ENCODE measurements around the gene ANXA1. TPM values are rescaled to one million over a fixed set of nuclear protein-coding genes. Genes with fewer than 3 reads are reported as not detected.
"Not testable (repeated sequence)": the region's sequence is repeated elsewhere in the genome, so short reads cannot be mapped to it uniquely, and the experiment has no call there.

The ANXA1 gene
- total RNA-seq, 1 donor from 2014 or later = 189 TPM

DNA sequence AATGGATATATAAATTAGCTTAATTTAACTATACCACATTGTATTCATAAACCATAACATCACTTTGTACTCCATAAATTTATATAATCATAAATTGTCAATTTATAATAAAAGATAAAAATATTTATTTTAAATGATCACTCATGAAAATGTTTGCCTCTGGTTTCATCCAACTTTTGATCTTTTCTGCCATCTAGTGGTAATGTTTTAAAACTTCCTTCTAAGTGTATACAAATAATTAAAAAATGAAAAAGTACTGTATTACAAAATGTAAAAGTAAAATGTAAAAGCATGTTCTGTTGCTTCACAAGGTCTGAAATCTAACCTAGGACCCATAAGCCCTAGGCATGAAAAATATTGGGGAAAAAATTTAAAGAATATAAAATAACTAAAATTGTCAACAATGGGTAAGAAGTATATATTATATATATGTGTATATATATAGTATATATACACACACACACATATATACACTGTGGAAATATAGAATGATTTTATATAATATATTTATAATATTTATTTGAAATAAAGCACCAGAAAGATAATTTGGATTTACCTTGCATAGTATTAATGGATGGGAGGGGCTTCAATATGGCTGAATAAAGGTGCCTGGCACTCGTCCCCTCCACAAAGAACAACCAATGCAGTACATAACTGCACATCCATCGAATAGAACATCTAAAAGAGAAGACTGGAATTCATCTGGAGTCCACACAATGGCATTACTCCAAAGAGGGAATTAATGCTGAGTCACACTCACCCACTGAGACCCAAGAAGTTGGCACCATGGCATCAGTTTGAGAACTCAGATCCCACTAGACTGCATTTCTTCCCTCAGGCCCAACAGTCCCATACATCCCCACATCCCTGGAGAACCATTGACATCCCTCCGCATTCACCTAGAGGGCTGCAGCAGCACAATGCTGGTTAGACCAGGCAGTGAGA is 32.5 kb downstream of the ANXA1 start:
- Histone ChIP-seq H3K36me3 (ENCODE audit: control insufficient read depth, insufficient read depth, low read length) (no peaks in the 10 kb centered on the region), H3K27me3 (ENCODE audit: control insufficient read depth, insufficient read depth, low read length) (no peaks in the 10 kb centered on the region), H3K4me3 (ENCODE audit: low read depth, low read length) (no peak overlapping the region)
- TF ChIP-seq, protein P1, sequence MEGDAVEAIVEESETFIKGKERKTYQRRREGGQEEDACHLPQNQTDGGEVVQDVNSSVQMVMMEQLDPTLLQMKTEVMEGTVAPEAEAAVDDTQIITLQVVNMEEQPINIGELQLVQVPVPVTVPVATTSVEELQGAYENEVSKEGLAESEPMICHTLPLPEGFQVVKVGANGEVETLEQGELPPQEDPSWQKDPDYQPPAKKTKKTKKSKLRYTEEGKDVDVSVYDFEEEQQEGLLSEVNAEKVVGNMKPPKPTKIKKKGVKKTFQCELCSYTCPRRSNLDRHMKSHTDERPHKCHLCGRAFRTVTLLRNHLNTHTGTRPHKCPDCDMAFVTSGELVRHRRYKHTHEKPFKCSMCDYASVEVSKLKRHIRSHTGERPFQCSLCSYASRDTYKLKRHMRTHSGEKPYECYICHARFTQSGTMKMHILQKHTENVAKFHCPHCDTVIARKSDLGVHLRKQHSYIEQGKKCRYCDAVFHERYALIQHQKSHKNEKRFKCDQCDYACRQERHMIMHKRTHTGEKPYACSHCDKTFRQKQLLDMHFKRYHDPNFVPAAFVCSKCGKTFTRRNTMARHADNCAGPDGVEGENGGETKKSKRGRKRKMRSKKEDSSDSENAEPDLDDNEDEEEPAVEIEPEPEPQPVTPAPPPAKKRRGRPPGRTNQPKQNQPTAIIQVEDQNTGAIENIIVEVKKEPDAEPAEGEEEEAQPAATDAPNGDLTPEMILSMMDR (IDR thresholded peaks at IDR 0.05; ENCODE audit: insufficient read depth, low read length, poor library complexity, severe bottlenecking) = peak; percentile 8
- peak; percentile 21 for DNase-seq (ENCODE audit: low read depth)

DNA sequence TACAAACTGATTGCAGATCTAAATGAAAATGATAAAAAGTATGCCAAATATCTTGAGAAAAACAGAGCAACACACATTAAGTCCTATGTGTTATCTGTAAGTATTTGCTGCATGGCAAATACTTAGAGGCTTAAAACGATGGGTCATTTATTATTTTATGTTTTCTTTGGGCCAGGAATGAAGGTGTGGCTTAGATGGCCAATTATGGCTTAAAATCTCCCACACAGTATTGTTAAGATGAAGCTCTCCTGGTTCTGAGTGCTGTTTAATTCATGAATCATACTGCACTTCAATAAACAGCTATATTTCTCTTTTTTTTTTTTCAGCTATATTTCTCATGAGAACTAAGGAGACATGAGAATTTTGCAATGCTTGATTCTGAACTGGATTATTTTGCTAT is 39.4 kb downstream of the ANXA1 start:
- DNase-seq (ENCODE audit: low read depth); H3K4me3 ChIP-seq (ENCODE audit: low read depth, low read length); H3K36me3 ChIP-seq (ENCODE audit: control insufficient read depth, insufficient read depth, low read length); H3K27me3 ChIP-seq (ENCODE audit: control insufficient read depth, insufficient read depth, low read length): not testable (repeated sequence)

DNA sequence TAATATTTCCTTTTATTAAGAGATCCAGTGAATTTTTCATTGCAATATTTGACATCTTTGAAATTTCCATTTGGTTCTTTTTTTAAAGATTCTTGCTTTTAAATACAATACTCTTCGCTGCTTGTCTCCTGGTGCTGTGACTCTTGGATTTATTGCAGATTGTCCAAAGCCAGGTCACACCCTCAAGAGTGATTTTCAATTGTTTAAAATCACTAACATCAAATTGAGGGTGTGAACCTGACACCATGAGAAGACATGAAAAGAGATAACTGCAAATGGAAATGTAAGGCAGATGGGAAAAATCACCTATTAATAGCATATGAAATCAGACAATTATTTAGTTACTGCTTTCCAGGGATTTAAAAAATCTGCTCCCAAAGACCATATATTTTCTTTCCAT is 42.6 kb downstream of the ANXA1 start:
- TF ChIP-seq, protein P1 (IDR thresholded peaks at IDR 0.05; ENCODE audit: insufficient read depth, low read length, poor library complexity, severe bottlenecking) = no peak
- DNase-seq (ENCODE audit: low read depth) = no peak
- H3K36me3 ChIP-seq (ENCODE audit: control insufficient read depth, insufficient read depth, low read length) = no peaks in the 10 kb centered on the region
- no peaks in the 10 kb centered on the region for H3K27me3 ChIP-seq (ENCODE audit: control insufficient read depth, insufficient read depth, low read length)
- H3K4me3 ChIP-seq (ENCODE audit: low read depth, low read length) = no peak overlapping the region

DNA sequence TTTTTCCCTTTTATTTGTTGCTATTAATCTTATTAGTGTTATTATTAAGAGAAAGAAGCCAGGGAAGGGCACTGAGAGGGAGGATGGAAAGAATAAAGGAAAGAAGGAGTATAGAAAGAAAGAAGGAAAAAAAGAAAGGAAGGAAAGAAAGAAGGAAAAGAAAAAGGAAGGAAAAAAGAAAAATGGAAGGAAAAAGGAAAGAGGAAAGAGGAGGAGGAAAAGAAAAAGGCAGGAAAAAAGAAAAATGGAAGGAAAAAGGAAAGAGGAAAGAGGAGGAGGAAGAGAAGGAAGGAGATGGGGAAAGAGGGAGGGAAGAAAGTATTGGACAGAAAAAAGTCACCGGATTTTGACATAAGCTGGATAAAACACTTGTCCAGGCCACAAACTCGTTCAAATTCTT is 47.8 kb downstream of the ANXA1 start:
- no peaks in the 10 kb centered on the region for H3K36me3 ChIP-seq (ENCODE audit: control insufficient read depth, insufficient read depth, low read length)
- no peak for DNase-seq (ENCODE audit: low read depth)
- TF ChIP-seq, protein P1 (IDR thresholded peaks at IDR 0.05; ENCODE audit: insufficient read depth, low read length, poor library complexity, severe bottlenecking) = no peak

DNA sequence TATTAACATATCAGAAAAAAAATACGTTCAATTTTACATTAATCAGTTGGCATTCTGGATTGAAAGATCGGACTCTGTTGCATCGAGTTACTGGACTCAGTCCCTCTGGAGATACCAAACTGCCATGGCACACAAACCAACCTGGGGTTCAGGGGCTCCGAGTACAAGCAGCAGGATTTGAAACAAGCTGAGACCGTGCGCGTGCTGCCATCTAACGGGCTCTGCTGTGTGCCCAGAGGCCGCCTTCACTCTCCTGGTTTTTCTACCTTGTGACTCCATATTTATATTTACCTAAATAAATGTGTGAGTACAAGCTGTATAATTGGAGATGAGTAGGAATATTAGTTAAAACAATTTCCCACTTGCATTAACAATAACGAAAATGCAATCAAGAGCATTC is 48.2 kb downstream of the ANXA1 start:
- no peaks in the 10 kb centered on the region for H3K27me3 ChIP-seq (ENCODE audit: control insufficient read depth, insufficient read depth, low read length)
- TF ChIP-seq, protein P1 (IDR thresholded peaks at IDR 0.05; ENCODE audit: insufficient read depth, low read length, poor library complexity, severe bottlenecking) = peak; percentile 55
- H3K4me3 ChIP-seq (ENCODE audit: low read depth, low read length) = no peak overlapping the region
- no peak for DNase-seq (ENCODE audit: low read depth)
- no peaks in the 10 kb centered on the region for H3K36me3 ChIP-seq (ENCODE audit: control insufficient read depth, insufficient read depth, low read length)

More for the DNA sequence above, 47.8 kb downstream of the ANXA1 start:
- Histone ChIP-seq H3K4me3 (ENCODE audit: low read depth, low read length) (no peak overlapping the region), H3K27me3 (ENCODE audit: control insufficient read depth, insufficient read depth, low read length) (no peaks in the 10 kb centered on the region)

DNA sequence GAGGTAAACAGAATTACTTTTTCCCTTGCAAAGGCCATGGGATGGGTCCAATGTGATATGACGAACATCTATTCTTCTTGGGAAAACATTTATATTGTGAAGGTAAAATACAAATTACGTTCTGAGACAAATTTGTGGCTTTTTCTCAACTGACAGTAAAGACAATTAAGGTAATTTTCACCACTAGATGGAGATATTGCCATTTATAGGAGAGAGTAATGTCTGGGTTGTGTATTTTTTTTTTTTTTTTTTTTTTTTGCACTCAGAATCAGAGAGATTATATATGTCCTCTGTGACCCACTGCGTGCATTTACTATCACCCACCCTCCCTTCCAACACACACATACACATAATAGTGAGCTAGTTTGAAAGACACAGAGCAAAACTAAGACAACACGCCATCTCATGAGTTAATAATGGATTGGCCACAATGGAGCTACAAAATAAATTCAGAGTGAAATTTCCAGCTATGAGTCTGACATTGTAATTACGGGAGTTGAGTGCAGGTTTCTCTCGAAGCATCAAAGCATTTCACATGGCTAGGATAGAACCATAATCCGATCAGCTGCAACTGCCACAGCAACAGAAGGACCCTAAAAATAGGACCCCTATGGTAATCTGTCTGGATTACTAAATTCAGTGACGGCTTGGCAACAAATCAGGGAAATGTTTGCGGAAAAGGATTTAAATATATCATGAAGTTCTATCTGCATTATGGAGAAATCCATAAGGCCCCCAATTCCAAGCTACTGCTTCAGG is 49.2 kb downstream of the ANXA1 start:
- TF ChIP-seq, protein P1 (IDR thresholded peaks at IDR 0.05; ENCODE audit: insufficient read depth, low read length, poor library complexity, severe bottlenecking) = peak; percentile 44
- H3K4me3 ChIP-seq (ENCODE audit: low read depth, low read length) = no peak overlapping the region

More for the DNA sequence above, 49.2 kb downstream of the ANXA1 start:
- Histone ChIP-seq H3K36me3 (ENCODE audit: control insufficient read depth, insufficient read depth, low read length) (no peaks in the 10 kb centered on the region), H3K27me3 (ENCODE audit: control insufficient read depth, insufficient read depth, low read length) (no peaks in the 10 kb centered on the region)
- DNase-seq (ENCODE audit: low read depth) = no peak
